K562 (cell line): ENCODE data around the gene OSGEP.

ENCODE experiments used
- CXXC5 ChIP-seq: fragments of 250-450 bp; sonication (Bioruptor Pico); IDR thresholded peaks from 2 replicates; pipeline ENCODE4 v1.8.0; 2022; ENCODE audit warnings: inconsistent platforms, mild to moderate bottlenecking, moderate library complexity
- POLR2AphosphoS2 ChIP-seq: IDR thresholded peaks from 2 replicates; pipeline ENCODE4 v1.6.1; 2012; ENCODE audit warnings: low read length, improper control_type of control experiment
- ZC3H11A ChIP-seq: IDR thresholded peaks from 2 replicates; pipeline ENCODE4 v1.6.1; 2012; ENCODE audit warnings: low read depth, low read length, improper control_type of control experiment

- no peak for TF ChIP-seq CXXC5
- no peak for TF ChIP-seq ZC3H11A
- TF ChIP-seq POLR2AphosphoS2: no peak
Measured at GRCh38 chr14:20415782-20416206, 38.8 kb downstream of the OSGEP start.
